Endodermal cell (in vitro differentiated cells): Measurements from ENCODE around the gene SART3. TPM values are rescaled to one million over a fixed set of nuclear protein-coding genes. Genes with fewer than 3 reads are reported as not detected.

Experiments
- DNase-seq: peaks from one replicate; pipeline ENCODE4 v3.0.0-alpha.2; 2017
- H3K27ac ChIP-seq: 2 replicates; pipeline ENCODE4 v1.5.1; 2013; ENCODE audit warnings: mild to moderate bottlenecking, low read depth, low read length, moderate library complexity
- H3K27me3 ChIP-seq: 2 replicates; pipeline ENCODE4 v1.6.1; 2013; ENCODE audit warnings: mild to moderate bottlenecking, low read length, moderate library complexity; ENCODE audit not compliant: insufficient read depth, control insufficient read depth, poor library complexity, severe bottlenecking
- H3K36me3 ChIP-seq: 2 replicates; pipeline ENCODE4 v1.7.0; 2013; ENCODE audit warnings: mild to moderate bottlenecking, low read length, moderate library complexity; ENCODE audit not compliant: control insufficient read depth, insufficient read depth
- H3K4me1 ChIP-seq: one replicate; pipeline ENCODE4 v1.7.0; 2013; ENCODE audit warnings: low read length; ENCODE audit not compliant: control insufficient read depth, insufficient read depth
- H3K4me3 ChIP-seq: 2 replicates; pipeline ENCODE4 v1.5.1; 2013; ENCODE audit warnings: mild to moderate bottlenecking, low read length, moderate library complexity
- H3K9ac ChIP-seq: 2 replicates; pipeline ENCODE4 v1.6.1; 2013; ENCODE audit warnings: mild to moderate bottlenecking, low read length, moderate library complexity; ENCODE audit not compliant: poor library complexity, severe bottlenecking; ENCODE audit errors: extremely low read depth
- H3K9me3 ChIP-seq: 2 replicates; pipeline ENCODE4 v1.6.1; 2013; ENCODE audit warnings: mild to moderate bottlenecking, low read length, moderate library complexity; ENCODE audit not compliant: control insufficient read depth
- H3K27ac Mint-ChIP-seq: 2 replicates; pipeline ENCODE4 v1.8.0; 2020; ENCODE audit warnings: mixed read lengths
- H3K27me3 Mint-ChIP-seq: 2 replicates; pipeline ENCODE4 v1.8.0; 2021; ENCODE audit warnings: mild to moderate bottlenecking, mixed read lengths; ENCODE audit not compliant: insufficient read depth
- H3K36me3 Mint-ChIP-seq: 2 replicates; pipeline ENCODE4 v1.8.0; 2020; ENCODE audit warnings: low read depth, mixed read lengths
- H3K4me1 Mint-ChIP-seq: 2 replicates; pipeline ENCODE4 v1.8.0; 2020; ENCODE audit warnings: mixed read lengths
- H3K4me3 Mint-ChIP-seq: 2 replicates; pipeline ENCODE4 v1.8.0; 2020; ENCODE audit warnings: mild to moderate bottlenecking, moderate library complexity, mixed read lengths
- H3K9me3 Mint-ChIP-seq: 2 replicates; pipeline ENCODE4 v1.8.0; 2020; ENCODE audit warnings: mild to moderate bottlenecking, mixed read lengths
- WGBS, 2 experiments: methylation state at CpG; one replicate each; pipeline versions ENCODE4 v1.1.5 to v1.1.7; 2013; ENCODE audit warnings: missing lambda C conversion rate in 2 of 2, mixed read lengths in 1 of 2; ENCODE audit not compliant: insufficient coverage in 1 of 2, insufficient read length in 1 of 2; 5-methylcytosine and 5-hydroxymethylcytosine counted together
- total RNA-seq, 2 donors: library from RNA; stranded (reverse); fragmentation: NEBNext Ultra II Directional in 1 of 2; extraction: Animal tissue kit (Norgen Biotek cat#: 25700) in 1 of 2; gene quantifications; 2 replicates in 1 of 2; 3 replicates in 1 of 2; pipeline ENCODE4 v1.2.1, GENCODE V29; 2021
- TF ChIP-seq, protein P1 (sequence below): fragments of 200-600 bp; sonication (generic); conservative IDR thresholded peaks from 2 replicates; pipeline ENCODE4 v1.5.0; 2021; ENCODE audit warnings: antibody characterized with exemption, mild to moderate bottlenecking

SART3 gene
- total RNA-seq, 2 donors from 2014 or later, result 83.5 to 86.2 TPM

DNA sequence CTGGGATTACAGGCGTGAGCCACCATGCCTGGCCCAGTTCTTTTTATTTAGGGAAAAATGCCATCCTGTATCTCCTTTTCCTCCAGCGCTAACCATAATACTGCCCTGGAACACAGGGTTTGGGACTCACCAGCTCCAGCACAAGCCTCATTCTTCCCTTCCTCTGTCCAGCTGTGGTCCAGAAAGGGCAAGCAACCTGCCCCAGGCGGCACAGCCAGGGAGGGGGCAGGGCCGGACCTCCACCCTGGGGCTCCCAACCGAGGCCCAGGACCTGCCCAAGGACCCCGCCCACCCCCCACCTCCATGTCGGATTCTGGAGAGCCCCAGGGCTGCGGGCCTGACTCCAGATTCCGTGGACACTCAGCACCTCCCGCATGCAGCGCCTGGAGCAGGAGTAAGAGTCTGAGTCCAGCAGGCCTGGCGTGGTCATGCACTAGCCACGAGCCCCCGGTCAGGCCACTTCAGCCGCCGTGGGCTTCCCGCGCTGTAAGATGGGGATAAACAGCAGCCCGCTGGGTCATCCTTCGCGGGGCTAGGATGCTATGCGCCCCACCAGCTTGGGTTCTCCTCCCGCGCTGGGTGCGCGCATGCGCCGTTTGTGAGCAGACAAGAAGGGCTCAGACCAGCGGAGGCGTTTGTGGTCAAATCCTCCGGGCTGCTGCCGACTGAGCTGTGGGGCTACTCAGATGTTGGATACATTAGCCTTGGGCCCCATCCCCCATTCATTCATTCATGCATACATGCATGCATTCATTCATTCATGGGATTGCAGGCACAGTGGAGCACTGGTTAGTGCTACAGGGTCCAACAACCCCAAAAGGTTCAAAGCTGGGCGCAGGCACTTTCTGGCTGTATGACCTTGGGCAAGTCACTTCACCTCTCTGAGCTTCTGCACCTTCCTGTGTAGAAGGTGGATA, 20.6 kb upstream of the SART3 start:
- no peaks in the 10 kb centered on the region for H3K9me3 ChIP-seq
- H3K27me3 ChIP-seq, result no peaks in the 10 kb centered on the region
- H3K4me1 ChIP-seq, result no peaks in the 10 kb centered on the region
- H3K27ac ChIP-seq, result no peak overlapping the region
- TF ChIP-seq, protein P1, sequence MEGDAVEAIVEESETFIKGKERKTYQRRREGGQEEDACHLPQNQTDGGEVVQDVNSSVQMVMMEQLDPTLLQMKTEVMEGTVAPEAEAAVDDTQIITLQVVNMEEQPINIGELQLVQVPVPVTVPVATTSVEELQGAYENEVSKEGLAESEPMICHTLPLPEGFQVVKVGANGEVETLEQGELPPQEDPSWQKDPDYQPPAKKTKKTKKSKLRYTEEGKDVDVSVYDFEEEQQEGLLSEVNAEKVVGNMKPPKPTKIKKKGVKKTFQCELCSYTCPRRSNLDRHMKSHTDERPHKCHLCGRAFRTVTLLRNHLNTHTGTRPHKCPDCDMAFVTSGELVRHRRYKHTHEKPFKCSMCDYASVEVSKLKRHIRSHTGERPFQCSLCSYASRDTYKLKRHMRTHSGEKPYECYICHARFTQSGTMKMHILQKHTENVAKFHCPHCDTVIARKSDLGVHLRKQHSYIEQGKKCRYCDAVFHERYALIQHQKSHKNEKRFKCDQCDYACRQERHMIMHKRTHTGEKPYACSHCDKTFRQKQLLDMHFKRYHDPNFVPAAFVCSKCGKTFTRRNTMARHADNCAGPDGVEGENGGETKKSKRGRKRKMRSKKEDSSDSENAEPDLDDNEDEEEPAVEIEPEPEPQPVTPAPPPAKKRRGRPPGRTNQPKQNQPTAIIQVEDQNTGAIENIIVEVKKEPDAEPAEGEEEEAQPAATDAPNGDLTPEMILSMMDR, result no peak
- Mint-ChIP-seq H3K27ac (no peak overlapping the region), H3K4me1 (no peaks in the 10 kb centered on the region), H3K4me3 (no peak overlapping the region), H3K36me3 (no peaks in the 10 kb centered on the region), H3K27me3 (no peaks in the 10 kb centered on the region), H3K9me3 (no peaks in the 10 kb centered on the region)
- 92 to 96% methylated on average over 26 to 33 of the region's 33 CpGs for WGBS, 2 experiments
- no peak overlapping the region for H3K9ac ChIP-seq
- no peak overlapping the region for H3K4me3 ChIP-seq
- H3K36me3 ChIP-seq, result no peaks in the 10 kb centered on the region
- no peak for DNase-seq

DNA sequence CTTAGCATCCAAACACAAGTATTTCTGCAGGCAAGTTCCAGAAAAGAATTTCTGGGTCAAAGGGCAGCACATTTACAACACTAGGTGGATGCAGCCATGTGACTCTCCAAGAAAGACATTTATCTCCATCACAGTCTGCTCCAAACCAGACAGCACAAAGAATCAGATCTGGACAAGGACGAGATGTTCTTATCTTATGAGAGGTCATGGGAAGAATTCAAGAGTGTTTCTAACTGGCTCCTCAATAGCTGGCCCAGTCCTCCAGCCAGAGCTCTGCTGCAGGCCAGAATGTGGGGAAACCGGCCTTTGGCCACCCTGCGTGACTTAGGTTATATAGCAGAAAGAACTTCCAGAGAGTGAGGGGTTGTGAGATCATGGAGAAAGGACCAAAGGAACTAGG, 19.6 kb upstream of the SART3 start:
- H3K4me1 Mint-ChIP-seq, result no peaks in the 10 kb centered on the region
- Histone ChIP-seq H3K27ac (no peak overlapping the region), H3K27me3 (no peaks in the 10 kb centered on the region), H3K4me3 (no peak overlapping the region), H3K4me1 (no peaks in the 10 kb centered on the region), H3K9ac (no peak overlapping the region), H3K36me3 (no peaks in the 10 kb centered on the region), H3K9me3 (no peaks in the 10 kb centered on the region)
- H3K36me3 Mint-ChIP-seq, result no peaks in the 10 kb centered on the region
- H3K9me3 Mint-ChIP-seq, result no peaks in the 10 kb centered on the region
- H3K27me3 Mint-ChIP-seq, result no peaks in the 10 kb centered on the region
- H3K27ac Mint-ChIP-seq, result no peak overlapping the region
- no peak for DNase-seq
- H3K4me3 Mint-ChIP-seq, result no peak overlapping the region
- WGBS, 2 experiments, result 20 to 61% methylated on average over 2 to 3 of the region's 3 CpGs
- TF ChIP-seq, protein P1, result no peak

DNA sequence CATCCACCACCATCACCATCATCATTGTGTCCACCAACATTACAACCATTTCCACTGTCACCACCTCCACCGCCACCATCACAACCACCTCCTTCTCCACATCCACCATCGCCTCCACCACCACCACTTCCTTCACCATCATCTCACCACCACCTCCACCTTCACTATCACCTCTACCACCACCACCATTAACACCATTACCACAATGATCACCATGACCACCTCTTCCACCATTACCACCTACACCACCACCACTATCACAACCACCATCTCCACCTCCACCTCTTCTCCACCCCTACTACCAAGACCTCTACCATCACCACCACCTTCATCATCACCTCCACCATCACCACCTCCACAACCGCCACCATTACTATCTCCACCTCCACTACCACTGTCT, 17.8 kb upstream of the SART3 start:
- H3K4me1 Mint-ChIP-seq, result no peaks in the 10 kb centered on the region
- no peaks in the 10 kb centered on the region for H3K36me3 Mint-ChIP-seq
- H3K27ac Mint-ChIP-seq, result no peak overlapping the region
- Histone ChIP-seq H3K9me3 (no peaks in the 10 kb centered on the region), H3K9ac (no peak overlapping the region), H3K4me3 (no peak overlapping the region), H3K27me3 (no peaks in the 10 kb centered on the region), H3K4me1 (no peaks in the 10 kb centered on the region), H3K27ac (no peak overlapping the region), H3K36me3 (no peaks in the 10 kb centered on the region)
- no peak overlapping the region for H3K4me3 Mint-ChIP-seq
- no peak for DNase-seq
- H3K9me3 Mint-ChIP-seq, result no peaks in the 10 kb centered on the region
- H3K27me3 Mint-ChIP-seq, result peaks cover 6% of the 10 kb centered on the region
- TF ChIP-seq, protein P1, result no peak
- 93 to 100% methylated on average over 2 to 3 of the region's 3 CpGs for WGBS, 2 experiments
